Left hindlimb (tissue), 1 donor: ENCODE data around the gene GPBP1L1.
"Not testable (repeated sequence)": the region's sequence is repeated elsewhere in the genome, so short reads cannot be mapped to it uniquely, and the experiment has no call there.

ENCODE experiments used
- DNase-seq: peaks from one replicate; pipeline ENCODE4 v3.0.0-alpha.2; 2018

Gene GPBP1L1

GRCh38 chr1:45679123-45679522 is 7.2 kb downstream of the GPBP1L1 start:
- DNase-seq: no peak

- no peak for DNase-seq
These were observed 7.8 kb downstream of the GPBP1L1 start for GRCh38 chr1:45678489-45678888.

- DNase-seq: no peak
These were observed 8.5 kb downstream of the GPBP1L1 start for GRCh38 chr1:45677751-45678245.

GRCh38 chr1:45676553-45676952 is 9.8 kb downstream of the GPBP1L1 start:
- DNase-seq: not testable (repeated sequence)

- no peak for DNase-seq
These were observed 11.9 kb downstream of the GPBP1L1 start for GRCh38 chr1:45674478-45674877.

GRCh38 chr1:45673956-45674355 is 12.4 kb downstream of the GPBP1L1 start:
- no peak for DNase-seq

- DNase-seq: no peak
These were observed 16.3 kb downstream of the GPBP1L1 start for GRCh38 chr1:45669859-45670655.

- no peak for DNase-seq
These were observed 17.0 kb downstream of the GPBP1L1 start for GRCh38 chr1:45669379-45669778.

- no peak for DNase-seq
These were observed 17.8 kb downstream of the GPBP1L1 start for GRCh38 chr1:45668526-45668925.

GRCh38 chr1:45667321-45668111 is 18.8 kb downstream of the GPBP1L1 start:
- DNase-seq: no peak

- DNase-seq: no peak
These were observed 19.5 kb downstream of the GPBP1L1 start for GRCh38 chr1:45666836-45667235.

- DNase-seq: no peak
These were observed 26.0 kb downstream of the GPBP1L1 start for GRCh38 chr1:45660336-45660735.

GRCh38 chr1:45659222-45659621 is 27.1 kb downstream of the GPBP1L1 start:
- DNase-seq: no peak

GRCh38 chr1:45658171-45658570 is 28.2 kb downstream of the GPBP1L1 start:
- no peak for DNase-seq

- DNase-seq: no peak
These were observed 29.6 kb downstream of the GPBP1L1 start for GRCh38 chr1:45656573-45657226.

GRCh38 chr1:45654540-45655280 is 31.6 kb downstream of the GPBP1L1 start:
- no peak for DNase-seq

- no peak for DNase-seq
These were observed 38.9 kb downstream of the GPBP1L1 start for GRCh38 chr1:45647248-45648021.

GRCh38 chr1:45644661-45645060 is 41.7 kb downstream of the GPBP1L1 start:
- no peak for DNase-seq

GRCh38 chr1:45643978-45644377 is 42.4 kb downstream of the GPBP1L1 start:
- no peak for DNase-seq

GRCh38 chr1:45643321-45643720 is 43.0 kb downstream of the GPBP1L1 start:
- no peak for DNase-seq

GRCh38 chr1:45640293-45640692 is 46.0 kb downstream of the GPBP1L1 start:
- no peak for DNase-seq

GRCh38 chr1:45635211-45635610 is 51.1 kb downstream of the GPBP1L1 start:
- DNase-seq: no peak
